Caki2 (cell line): Measurements from ENCODE around the gene FBXO34. TPM values are rescaled to one million over a fixed set of nuclear protein-coding genes. Genes with fewer than 3 reads are reported as not detected.

Experiments
- DNase-seq: peaks from one replicate; pipeline ENCODE4 v3.0.0-alpha.2; 2015; ENCODE audit warnings: low read depth
- in situ Hi-C: cut with HindIII; loops from 2 replicates; pipeline ENCODE4 v1.10.0; 2016; ENCODE audit warnings: low sequenced_read_pairs, low pct_unique_long_range_greater_than_20kb, mixed read lengths
- total RNA-seq: library from RNA; depleted of rRNA; stranded (reverse); fragments of >200 nt; shearing (Covaris generic); gene quantifications from 2 replicates; pipeline ENCODE4 v1.2.3, GENCODE V29; 2014; ENCODE audit warnings: low replicate concordance

FBXO34 gene
- total RNA-seq, 1 experiment from 2014 or later = 20.3 TPM

- in situ Hi-C loops = no loop called here
- DNase-seq = no peak
These were observed 6.0 kb upstream of the FBXO34 start for GRCh38 chr14:55265197-55265596.

DNA sequence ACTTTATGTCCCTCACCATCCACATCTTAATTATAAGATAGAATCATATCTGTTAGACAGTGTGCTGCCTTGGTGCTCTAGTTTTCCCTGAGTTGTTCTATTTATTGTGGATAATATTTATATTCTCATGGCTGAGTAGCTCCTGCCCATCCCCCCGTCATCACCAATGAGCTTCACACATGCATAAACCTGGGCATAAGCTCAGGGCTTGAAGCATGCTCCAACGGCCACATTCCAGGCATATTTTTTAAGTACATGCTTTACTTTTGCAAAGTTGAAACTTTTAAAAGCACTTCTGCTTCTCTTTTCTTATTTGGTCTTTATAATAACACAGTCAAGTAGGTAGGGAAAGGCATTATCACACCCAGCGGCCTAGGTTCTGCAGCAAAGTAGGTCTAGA, 3.4 kb upstream of the FBXO34 start:
- peak; percentile 21 for DNase-seq
- in situ Hi-C loops = no loop called here

- peak; percentile 63 for DNase-seq
- in situ Hi-C loops = no loop called here
These were observed 514 bp downstream of the FBXO34 start for GRCh38 chr14:55271572-55272298.

GRCh38 chr14:55272387-55272786, 1.2 kb downstream of the FBXO34 start:
- no peak for DNase-seq
- in situ Hi-C loops = no loop called here

- DNase-seq = no peak
- in situ Hi-C loops = no loop called here
These were observed 1.7 kb downstream of the FBXO34 start for GRCh38 chr14:55272922-55273321.

DNA sequence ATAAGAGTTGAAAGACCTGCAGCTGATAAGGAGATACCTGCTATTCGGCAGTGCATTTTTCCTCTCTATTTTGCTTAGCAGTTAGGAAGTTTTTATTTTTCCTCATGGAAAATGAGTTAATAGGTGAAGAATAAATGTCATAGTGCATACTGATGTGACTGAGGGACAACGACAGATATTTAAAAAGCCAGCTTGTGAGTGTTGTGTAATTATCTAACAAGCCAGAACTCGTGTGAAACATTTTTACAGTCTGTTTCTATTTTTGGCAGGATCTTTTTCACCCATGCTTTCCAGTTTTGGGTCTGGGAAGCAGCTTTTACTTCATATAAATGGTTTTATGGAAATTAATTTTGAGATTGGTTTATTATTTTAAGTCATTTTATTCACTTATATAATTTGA, 2.9 kb downstream of the FBXO34 start:
- in situ Hi-C loops = no loop called here
- DNase-seq = no peak

GRCh38 chr14:55274751-55275150, 3.5 kb downstream of the FBXO34 start:
- peak; percentile 40 for DNase-seq
- in situ Hi-C loops = no loop called here

DNA sequence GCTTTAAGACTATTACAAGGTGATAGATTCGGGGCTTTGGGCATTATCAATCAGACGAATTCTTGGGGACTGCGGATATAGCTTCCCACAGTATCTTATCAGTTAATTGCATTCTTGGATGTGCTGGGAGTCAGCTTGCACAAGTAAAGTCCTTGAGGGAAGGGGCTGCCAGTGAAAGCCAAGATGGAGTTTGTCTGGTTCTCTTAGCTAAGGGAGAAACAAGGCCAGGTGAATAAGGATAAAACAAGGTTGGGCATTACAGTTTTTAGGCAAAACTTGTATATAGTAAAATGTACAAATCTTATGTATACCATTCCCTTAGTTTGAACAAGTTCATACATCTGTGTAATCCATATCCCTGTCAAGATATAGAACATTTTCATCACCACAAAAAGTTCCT, 5.5 kb downstream of the FBXO34 start:
- DNase-seq = no peak
- in situ Hi-C loops = no loop called here

- in situ Hi-C loops = no loop called here
- DNase-seq = no peak
These were observed 6.9 kb downstream of the FBXO34 start for GRCh38 chr14:55277972-55278740.

DNA sequence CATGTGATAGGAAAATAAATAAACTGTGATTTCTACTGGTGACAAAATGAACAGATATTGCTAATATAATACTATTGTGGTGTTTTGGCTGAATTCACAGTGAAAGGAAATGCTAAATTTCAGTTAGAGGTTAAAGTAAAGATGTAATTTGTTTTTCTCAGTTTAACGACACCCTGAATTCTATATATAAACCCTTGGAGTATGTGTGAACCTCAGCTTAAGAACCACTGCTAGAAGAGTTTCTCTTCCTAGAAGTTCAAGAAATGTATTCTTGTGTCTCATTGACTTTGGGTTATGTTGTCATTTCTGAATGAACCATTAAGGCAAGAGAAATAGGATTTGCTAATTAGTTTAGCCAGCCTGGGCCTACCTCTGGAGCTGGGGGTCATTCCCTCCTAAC, 8.2 kb downstream of the FBXO34 start:
- in situ Hi-C loops = no loop called here
- DNase-seq = no peak

- no peak for DNase-seq
- in situ Hi-C loops = no loop called here
These were observed 10.2 kb downstream of the FBXO34 start for GRCh38 chr14:55281316-55281839.

DNA sequence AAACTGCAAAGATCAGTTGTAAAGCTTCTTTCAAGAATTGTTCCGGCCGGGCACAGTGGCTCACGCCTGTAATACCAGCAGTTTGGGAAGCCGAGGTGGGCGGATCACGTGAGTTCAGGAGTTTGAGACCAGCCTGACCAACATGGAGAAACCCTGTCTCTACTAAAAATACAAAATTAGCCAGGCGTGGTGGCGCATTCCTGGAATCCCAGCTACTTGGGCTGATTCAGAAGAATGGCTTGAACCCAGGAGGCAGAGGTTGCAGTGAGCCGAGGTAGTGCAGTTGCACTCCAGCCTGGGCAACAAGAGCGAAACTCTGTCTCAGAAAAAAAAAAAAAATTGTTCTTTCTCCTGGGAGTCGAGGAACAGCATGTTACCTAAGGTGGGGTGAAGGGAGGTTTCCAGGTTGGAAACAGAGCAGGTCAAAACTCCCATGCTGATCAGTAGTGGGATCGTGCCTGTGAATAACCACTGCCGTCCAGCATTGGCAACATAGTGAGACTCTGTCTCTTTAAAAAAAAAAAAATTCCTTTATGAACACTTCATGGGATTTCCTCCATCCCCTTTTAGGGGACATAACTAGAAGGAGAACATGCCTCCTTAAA, 13.9 kb downstream of the FBXO34 start:
- no peak for DNase-seq
- in situ Hi-C loops = no loop called here

DNA sequence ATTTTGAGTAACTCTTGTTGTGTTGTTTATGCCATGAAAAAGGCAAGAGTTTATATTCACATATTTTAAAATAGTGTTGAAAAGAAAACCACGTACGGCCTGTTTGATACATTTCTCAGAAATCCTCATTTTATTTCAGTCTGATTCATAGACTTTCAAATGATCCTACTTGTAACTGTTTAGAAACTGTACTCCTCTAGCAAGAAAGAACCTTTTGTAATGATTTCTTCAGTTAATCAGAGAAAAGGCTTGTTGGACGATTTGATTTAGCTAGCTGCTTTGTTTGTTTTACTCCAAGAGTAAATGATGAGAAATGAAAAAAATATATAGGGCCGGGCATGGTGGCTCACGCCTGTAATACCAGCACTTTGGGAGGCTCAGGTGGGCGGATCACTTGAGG, 17.2 kb downstream of the FBXO34 start:
- no peak for DNase-seq
- in situ Hi-C loops = no loop called here

DNA sequence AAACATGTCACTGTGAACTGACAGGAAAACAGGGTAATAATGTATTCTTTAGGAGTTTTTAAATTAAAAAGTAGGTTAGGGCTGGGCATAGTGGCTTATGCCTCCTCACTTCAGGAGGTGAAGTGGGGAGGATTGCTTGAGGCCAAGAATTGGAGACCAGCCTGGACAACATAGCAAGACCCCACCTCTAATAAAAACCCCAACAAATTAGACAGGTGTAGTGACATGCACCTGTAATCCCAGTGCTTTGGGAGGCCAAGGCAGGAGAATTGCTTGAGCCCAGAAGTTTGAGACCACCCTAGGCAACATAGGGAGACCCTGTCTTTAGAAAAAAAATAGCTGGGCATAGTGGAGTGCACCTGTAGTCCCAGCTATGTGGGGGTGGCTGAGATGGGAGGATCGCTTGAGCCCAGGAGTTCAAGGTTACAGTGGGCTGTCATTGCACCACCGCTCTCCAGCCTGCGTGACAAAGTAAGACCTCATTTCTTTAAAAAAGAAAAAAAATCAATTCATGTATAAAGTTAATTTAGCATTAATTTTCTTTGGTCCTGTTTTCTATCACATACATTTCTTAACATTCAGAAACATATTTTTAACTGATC, 20.4 kb downstream of the FBXO34 start:
- DNase-seq = no peak
- in situ Hi-C loops = no loop called here

- in situ Hi-C loops = no loop called here
- no peak for DNase-seq
These were observed 23.4 kb downstream of the FBXO34 start for GRCh38 chr14:55294603-55295002.

GRCh38 chr14:55297611-55298499, 26.6 kb downstream of the FBXO34 start:
- DNase-seq = no peak
- in situ Hi-C loops = no loop called here

DNA sequence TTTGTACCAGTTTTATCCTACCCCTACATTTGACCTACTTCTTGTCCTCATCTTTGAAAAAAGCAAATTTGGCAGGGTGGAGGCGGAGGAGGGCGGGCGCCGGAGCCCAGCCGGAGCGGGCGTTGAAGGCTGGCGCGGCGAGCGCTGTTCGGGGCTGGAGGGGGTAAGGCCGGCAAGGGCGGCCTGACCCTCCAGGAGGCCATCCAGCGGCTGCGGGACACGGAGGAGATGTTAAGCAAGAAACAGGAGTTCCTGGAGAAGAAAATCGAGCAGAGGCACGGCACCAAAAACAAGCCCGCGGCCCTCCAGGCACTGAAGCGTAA, 27.2 kb downstream of the FBXO34 start:
- in situ Hi-C loops = no loop called here
- no peak for DNase-seq

DNA sequence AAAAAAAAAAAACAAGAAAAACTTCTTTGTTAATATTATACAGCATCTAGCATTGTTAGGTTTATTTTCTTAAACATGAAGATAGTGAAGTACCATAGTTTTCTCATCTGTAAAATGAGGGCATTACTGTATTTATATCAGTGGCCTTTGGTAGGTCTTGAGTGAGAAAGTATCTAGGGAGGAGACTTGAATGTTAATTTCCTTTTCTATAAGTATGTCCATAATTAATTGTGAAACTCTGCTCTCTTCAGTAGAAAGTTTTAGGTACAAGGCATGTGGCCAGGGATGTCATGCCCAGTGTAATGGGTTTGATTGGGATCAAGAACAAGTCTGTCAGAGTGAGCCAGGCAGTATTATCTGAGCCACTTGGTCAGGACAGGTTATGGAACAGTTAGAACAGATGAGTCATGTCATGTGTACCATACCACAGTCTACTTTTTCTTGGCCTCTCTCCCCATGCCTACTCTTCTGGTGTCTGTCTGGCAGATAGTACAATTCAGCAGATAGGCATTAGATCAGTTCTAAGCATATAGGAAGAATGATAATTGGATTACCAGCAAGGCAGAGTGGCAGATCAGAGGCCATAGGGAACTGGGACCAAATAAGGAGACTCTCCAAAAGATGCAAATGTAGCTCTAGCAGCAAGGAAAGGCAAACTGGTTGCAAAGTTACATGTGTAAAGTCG, 30.4 kb downstream of the FBXO34 start:
- in situ Hi-C loops = no loop called here
- peak; percentile 14 for DNase-seq
